Measurements from ENCODE around the gene KRTAP1-3.
"Not testable (repeated sequence)": the region's sequence is repeated elsewhere in the genome, so short reads cannot be mapped to it uniquely, and the experiment has no call there.

The KRTAP1-3 gene, protein sequence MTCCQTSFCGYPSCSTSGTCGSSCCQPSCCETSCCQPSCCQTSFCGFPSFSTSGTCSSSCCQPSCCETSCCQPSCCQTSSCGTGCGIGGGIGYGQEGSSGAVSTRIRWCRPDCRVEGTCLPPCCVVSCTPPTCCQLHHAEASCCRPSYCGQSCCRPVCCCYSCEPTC

DNA sequence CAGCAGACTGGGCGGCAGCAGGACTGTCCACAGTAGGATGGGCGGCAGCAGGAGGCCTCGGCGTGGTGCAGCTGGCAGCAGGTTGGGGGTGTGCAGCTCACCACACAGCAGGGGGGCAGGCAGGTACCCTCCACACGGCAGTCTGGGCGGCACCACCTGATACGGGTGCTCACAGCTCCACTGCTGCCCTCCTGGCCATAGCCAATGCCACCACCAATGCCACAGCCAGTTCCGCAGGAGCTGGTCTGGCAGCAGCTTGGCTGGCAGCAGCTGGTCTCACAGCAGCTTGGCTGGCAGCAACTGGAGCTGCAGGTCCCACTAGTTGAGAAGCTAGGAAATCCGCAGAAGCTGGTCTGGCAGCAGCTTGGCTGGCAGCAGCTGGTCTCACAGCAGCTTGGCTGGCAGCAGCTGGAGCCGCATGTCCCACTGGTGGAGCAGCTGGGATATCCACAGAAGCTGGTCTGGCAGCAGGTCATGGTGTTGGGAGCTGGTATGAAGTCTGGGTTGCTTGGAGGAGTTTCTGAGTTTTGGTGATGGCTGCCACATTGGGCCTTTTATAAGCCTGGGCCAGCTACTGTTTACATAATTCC, at the start of gene KRTAP1-3:
KRTAP1-3 (minus strand) TSS at position 529 of the 590 bp plus-strand sequence; CDS start at position 476, 53 bp downstream.
- not testable (repeated sequence) for H3K4me3 ChIP-seq (ENCODE audit: low read depth, low read length)

DNA sequence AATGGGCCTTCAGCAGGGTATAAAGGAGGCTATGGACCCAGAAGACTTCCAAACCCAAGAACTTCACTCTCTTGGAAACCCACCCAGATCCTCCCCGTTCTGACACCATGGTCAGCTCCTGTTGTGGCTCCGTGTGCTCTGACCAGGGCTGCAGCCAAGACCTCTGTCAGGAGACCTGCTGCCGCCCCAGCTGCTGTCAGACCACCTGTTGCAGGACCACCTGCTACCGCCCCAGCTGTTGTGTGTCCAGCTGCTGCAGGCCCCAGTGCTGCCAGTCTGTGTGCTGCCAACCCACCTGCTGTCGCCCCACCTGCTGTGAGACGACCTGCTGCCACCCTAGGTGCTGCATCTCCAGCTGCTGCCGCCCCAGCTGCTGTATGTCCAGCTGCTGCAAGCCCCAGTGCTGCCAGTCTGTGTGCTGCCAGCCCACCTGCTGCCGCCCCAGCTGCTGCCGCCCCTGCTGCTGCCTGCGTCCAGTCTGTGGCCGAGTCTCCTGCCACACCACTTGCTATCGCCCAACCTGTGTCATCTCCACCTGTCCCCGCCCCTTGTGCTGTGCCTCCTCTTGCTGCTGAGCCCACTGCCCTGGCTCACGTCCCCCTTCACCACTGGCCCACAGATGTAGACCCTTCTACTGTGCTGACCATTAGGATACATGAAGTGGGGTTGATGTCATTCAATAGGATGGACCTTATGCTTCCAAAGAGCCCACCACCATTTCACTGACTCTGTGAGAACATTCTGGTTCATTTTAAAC, 49.6 kb upstream of the KRTAP1-3 start, which contains the start of gene KRTAP4-7:
KRTAP4-7 (plus strand) TSS at position 51 of the 757 bp plus-strand sequence; CDS start at position 108, 57 bp downstream.
- H3K4me3 ChIP-seq (ENCODE audit: low read depth, low read length): not testable (repeated sequence)

DNA sequence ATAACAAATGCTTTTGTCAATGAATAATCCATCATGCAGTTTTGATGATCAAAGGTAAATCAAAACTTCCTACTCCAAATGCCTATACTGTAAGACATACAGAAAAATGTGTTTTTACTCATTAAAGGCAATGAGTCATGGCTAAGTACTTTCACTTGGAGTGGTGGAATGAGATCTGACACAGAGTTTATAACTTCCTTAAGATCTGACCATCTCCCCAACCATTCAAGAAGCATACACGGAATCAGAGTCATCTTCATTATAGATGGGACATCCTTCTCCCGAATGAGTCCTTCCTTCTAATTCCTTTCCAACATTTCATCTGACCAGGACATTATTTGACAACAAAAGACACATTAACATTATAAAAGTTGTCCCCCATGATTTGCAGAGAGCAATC, 48.8 kb upstream of the KRTAP1-3 start:
- not testable (repeated sequence) for H3K4me3 ChIP-seq (ENCODE audit: low read depth, low read length)

DNA sequence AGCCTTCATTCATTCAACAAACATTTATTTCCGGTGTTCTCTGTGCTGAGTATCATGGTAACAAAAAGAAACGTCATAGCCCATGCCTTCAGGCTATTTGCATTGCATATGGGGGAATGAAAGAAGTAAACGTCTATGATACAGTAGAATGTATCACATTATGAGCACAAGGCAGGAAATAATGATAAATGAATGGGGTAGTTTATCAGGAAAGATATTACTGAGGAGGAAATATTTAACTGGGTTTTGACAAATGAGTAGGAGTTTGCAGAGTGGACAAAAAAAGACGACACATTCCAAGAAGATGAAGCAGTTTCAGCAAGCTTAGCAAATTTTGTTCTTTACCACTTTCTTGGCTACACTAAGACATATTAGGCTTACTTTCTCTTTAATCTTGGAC, 48.0 kb upstream of the KRTAP1-3 start:
- H3K4me3 ChIP-seq (ENCODE audit: low read depth, low read length): no peak overlapping the region
- TF ChIP-seq, protein P1, sequence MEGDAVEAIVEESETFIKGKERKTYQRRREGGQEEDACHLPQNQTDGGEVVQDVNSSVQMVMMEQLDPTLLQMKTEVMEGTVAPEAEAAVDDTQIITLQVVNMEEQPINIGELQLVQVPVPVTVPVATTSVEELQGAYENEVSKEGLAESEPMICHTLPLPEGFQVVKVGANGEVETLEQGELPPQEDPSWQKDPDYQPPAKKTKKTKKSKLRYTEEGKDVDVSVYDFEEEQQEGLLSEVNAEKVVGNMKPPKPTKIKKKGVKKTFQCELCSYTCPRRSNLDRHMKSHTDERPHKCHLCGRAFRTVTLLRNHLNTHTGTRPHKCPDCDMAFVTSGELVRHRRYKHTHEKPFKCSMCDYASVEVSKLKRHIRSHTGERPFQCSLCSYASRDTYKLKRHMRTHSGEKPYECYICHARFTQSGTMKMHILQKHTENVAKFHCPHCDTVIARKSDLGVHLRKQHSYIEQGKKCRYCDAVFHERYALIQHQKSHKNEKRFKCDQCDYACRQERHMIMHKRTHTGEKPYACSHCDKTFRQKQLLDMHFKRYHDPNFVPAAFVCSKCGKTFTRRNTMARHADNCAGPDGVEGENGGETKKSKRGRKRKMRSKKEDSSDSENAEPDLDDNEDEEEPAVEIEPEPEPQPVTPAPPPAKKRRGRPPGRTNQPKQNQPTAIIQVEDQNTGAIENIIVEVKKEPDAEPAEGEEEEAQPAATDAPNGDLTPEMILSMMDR (IDR thresholded peaks at IDR 0.05; ENCODE audit: borderline replicate concordance, insufficient read depth, low read depth, low read length): no peak

DNA sequence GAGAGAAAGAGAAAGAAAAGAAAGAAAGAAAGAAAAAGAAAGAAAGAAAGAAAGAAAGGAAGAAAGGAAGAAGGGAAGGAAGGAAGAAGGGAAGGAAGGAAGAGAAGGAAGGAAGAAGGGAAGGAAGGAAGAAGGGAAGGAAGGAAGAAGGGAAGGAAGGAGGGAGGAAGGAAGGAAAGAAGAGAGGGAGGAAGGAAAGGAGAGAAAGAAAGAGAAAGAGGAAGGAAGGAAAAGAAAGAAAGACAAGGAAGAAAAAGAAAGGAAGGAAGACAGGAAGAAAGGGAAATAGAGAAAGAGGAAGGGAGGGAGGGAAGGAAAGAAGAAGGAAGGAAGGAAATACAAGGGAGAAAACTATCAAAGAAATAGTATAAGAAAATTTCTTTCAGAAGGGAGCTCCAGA, 42.1 kb upstream of the KRTAP1-3 start:
- TF ChIP-seq, protein P1 (IDR thresholded peaks at IDR 0.05; ENCODE audit: borderline replicate concordance, insufficient read depth, low read depth, low read length): no peak
- no peak overlapping the region for H3K4me3 ChIP-seq (ENCODE audit: low read depth, low read length)

DNA sequence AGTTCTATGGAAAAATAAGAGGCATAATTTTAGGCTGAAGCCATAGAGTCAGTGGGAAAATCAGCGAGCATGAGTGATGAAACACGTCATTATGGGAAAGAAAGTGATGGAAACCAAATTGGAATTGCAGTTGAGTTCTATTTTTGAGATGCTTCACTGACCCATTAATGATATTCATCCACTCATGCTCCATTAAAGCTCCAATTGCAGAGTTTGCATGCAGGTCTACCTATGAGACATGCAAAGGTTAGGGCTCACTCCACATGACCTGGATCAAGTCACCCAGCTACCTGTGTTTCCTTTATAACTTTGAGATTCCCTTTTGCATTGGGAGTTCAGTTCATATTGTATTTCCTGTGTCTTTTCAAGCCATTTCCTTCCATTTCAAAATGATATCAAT, 39.0 kb upstream of the KRTAP1-3 start:
- H3K4me3 ChIP-seq (ENCODE audit: low read depth, low read length): no peak overlapping the region
- TF ChIP-seq, protein P1 (IDR thresholded peaks at IDR 0.05; ENCODE audit: borderline replicate concordance, insufficient read depth, low read depth, low read length): no peak

DNA sequence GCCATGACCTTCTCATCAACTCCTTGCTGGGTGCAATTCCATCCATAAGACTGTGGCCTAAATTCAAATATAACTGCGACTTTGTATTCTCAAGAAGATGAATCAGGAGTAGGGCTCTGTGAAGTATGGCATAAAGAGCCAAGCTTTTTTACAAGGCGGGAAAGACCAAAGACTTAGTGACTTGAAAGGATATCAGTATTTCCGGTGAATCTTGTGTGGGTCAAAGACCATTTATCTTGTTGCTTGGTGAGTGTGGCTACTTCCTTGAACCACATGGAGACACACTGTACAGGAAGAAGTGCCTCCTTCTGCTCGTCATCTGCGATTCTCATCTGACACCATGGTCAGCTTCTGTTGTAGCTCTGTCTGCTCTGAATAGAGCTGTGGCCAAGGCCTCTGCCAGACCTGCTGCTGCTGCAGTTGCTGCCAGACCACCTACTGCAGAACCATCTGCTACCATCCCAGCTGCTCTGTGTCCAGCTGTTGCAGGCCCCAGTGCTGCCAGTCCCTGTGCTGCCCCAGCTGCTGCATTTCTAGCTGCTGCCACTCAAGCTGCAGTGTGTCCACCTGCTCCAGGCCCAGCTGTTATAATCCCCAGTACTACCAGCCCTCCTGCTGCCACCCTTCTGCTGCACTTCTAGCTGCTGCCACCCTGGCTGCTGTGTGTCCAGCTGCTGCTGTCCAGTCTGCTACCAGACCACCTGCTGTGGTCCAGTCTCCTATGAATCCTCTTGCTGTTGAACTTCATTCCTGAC, 37.1 kb upstream of the KRTAP1-3 start:
- H3K4me3 ChIP-seq (ENCODE audit: low read depth, low read length): no peak overlapping the region
- TF ChIP-seq, protein P1 (IDR thresholded peaks at IDR 0.05; ENCODE audit: borderline replicate concordance, insufficient read depth, low read depth, low read length): no peak

DNA sequence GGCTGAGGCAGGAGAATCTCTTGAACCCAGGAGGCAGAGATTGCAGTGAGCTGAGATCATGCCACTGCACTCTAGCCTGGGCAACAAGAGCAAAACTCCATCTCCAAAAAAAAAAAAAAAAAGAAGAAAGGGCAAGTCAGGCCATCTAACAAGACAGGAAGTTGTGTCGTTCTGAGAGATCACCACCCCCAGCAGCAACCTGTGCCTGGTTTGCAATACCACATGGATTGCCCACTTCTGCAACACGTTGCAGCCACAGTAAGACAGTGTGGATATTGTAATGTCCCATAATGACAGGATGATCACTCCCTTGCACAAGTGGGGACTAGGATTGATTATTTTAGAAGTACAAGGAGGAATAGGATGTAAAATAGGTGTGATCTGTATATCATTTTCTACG, 34.4 kb upstream of the KRTAP1-3 start:
- no peak overlapping the region for H3K4me3 ChIP-seq (ENCODE audit: low read depth, low read length)
- TF ChIP-seq, protein P1 (IDR thresholded peaks at IDR 0.05; ENCODE audit: borderline replicate concordance, insufficient read depth, low read depth, low read length): no peak
